DMS 273 (cell line): ENCODE results near the gene FBN2.
"Not testable (repeated sequence)": the region's sequence is repeated elsewhere in the genome, so short reads cannot be mapped to it uniquely, and the experiment has no call there.

Source experiments
- DNase-seq: peaks from one replicate; lab custom pipeline; 2025; ENCODE audit not compliant: unreplicated experiment; lab: John Stamatoyannopoulos, UW

Gene FBN2

GRCh38 chr5:128535251-128535650 is 2.8 kb downstream of the FBN2 start:
- no peak for DNase-seq

DNA sequence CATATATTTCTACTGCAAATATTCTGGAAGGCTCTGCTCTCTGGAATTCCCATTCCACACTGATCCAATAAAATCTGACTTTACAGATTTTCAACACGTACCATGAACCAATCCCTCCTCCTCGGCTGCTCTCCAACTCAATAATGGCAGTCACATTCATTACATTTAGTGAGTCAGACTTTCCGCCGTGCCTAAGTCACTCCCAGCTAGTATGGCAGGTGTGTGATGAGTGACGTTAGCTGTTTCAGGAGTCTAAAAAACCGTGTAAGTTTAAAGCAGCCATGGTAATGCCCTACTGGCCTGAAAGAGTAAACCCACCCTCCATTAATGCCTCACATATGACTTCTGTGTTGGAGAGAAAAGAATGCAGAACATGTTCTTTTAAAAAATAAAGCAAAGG is 3.3 kb downstream of the FBN2 start:
- DNase-seq, result peak; percentile 16

DNA sequence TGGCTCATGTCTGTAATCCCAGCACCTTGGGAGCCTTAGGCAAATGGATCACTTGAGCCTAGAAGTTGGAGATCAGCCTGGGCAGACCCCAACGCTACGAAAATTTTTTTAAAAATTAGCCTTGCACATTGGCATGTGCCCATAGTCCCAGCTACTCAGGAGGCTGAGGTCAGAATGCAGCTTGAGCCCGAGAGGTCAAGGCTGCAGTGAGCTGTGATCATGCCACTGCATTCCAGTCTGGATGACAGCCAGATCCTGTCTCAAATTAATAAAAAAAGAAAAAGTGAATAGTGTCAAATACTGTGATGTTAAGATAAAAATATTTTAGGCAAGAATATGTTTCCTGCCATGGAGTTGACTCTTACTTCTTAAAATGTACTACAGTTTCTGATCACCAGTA is 5.3 kb downstream of the FBN2 start:
- no peak for DNase-seq

DNA sequence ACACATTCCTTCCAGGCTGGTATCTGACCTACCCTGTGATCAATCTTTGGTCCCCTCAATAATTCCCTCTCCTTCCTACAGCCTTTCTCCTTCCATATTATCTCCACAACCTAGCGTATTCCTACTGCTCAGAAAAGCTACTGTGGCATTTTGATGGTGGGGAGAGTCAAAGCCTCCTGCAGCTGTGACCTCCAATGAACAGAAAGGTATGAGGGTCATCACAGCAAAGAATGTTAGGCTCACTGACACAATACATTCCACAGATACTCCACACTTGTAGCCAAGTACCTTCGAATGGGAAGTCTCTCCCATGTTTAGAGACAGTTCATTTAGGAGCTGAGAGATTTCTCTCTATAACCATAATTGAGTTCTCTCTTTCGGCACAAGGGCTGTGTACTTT is 5.9 kb downstream of the FBN2 start:
- DNase-seq, result no peak

- no peak for DNase-seq
Measured at GRCh38 chr5:128528637-128529255, 9.3 kb downstream of the FBN2 start.

GRCh38 chr5:128528126-128528525 is 9.9 kb downstream of the FBN2 start:
- DNase-seq, result no peak

- DNase-seq, result no peak
Measured at GRCh38 chr5:128527077-128527476, 11.0 kb downstream of the FBN2 start.

GRCh38 chr5:128522336-128522735 is 15.7 kb downstream of the FBN2 start:
- no peak for DNase-seq

- DNase-seq, result no peak
Measured at GRCh38 chr5:128519827-128520226, 18.2 kb downstream of the FBN2 start.

DNA sequence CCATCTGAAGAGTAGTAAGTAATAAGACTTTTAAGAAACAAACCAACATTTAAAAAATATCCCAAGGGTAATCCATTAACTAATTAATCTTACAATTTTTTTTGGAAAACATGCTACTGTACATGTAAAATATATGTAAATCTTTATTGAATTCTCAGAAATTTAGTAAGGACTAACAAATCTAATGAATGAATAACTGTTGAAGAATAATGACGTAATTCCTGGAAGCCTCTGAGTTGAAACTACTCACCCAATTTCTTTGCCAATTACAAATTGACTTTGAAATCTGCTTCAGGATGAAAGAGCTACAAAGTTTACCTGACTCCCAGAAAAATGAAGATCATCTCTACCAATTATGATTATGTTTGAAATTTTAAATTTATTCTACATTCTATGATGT is 21.1 kb downstream of the FBN2 start:
- no peak for DNase-seq

DNA sequence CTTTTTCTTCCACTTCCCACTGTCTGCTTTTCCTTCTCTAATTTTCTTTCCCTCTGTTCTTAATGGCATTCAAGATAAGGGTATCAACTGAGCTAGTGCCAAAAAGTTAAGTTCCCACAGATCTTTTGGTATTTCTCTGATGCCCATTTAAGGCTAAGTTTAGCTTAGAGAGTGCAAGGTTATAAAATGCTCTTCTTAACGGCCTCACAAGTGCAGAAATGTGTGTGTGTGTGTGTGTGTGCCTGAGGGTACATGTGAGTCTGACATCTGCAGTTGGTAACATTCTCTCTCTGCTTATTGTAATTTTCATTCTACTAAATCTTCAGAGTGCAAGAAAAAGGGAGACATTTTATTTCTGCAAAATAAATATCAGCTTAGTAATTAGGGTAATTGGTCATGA is 24.2 kb downstream of the FBN2 start:
- DNase-seq, result no peak

DNA sequence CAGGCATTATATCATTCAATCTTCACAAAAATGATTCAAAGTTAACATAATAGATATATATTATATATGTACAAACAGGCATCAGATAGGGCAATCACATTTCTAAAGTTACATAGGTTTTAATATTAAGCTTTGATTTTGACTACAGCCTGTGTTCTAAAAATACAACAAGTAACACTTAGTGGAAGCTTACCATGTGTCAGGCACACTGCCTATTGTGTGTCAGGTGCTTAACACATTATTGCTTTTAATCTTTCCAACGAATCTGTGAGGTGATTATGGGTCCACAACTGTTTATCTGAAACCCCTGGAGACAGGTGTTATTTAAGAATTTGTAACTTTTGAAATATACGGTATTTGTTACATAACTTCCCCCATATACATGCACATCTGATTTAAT is 25.2 kb downstream of the FBN2 start:
- no peak for DNase-seq

DNA sequence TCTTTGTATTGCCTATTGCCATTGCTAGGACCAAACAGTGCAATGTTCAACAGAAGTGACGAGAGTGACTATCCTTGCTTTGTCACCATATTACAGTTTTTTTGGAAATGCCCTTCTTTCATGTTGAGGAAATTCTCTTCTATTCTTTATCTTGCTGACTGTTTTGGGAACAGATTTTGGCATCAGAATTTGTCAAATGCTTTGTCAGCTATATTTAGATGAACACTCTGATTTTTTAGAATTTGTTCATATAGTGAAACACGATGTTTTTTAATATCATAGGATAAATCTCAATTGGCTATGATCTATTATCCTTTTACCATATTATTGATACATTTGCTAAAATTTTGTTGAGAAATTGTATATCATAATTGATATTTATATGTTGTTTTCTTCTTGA is 31.4 kb downstream of the FBN2 start:
- DNase-seq, result no peak

DNA sequence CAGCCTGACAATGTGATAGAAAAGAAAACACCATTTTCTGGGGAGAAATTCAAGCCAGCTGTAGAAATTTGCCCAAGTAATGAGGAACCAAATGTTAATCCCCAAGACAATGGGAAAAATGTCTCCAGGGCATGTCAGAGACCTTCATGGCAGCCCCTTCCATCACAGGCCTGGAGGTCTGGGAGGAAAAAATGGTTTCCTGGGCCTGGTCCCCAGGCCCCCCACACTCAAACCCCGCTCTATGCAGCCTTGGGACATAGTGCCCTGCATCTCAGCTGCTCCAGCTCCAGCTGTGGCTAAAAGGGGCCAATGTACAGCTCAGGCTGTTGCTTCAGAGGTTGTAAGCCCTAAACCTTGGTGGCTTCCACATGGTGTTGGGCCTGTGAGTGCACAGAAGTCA is 34.3 kb downstream of the FBN2 start:
- not testable (repeated sequence) for DNase-seq

- peak; percentile 73 for DNase-seq
Measured at GRCh38 chr5:128498844-128499455, 39.1 kb downstream of the FBN2 start.

- DNase-seq, result peak; percentile 10
Measured at GRCh38 chr5:128494516-128494915, 43.5 kb downstream of the FBN2 start.

DNA sequence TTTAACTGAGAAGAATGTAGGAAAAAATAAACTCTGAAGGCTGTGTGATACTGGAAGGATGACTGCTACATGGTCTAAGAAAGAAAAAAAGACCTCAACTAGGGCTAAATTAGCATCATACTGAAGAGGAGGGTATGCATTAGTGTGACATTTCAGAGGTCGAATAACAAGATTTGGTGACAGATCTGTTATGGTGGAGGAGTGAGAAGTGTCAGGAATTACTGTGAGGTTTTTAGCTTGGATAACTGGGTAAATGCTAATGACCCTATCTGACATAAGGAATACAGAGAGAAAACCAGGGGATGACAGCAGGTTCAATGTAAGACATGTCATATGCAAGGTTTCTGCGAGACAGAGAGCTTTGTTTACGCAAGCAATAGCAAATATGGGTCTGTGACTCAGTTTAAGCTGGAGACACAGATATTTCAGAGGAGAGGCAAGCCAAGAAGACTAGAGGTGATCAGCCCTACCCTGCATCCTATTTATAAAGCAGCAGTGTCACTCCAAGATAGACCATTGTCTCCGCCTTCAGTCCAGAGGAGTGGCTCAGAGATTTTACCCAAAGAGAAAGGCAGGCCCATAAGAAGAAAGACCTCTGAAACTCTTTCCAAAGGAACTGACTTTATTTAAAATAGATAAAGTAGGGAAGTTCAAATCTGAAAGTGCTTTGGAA is 44.3 kb downstream of the FBN2 start:
- no peak for DNase-seq

DNA sequence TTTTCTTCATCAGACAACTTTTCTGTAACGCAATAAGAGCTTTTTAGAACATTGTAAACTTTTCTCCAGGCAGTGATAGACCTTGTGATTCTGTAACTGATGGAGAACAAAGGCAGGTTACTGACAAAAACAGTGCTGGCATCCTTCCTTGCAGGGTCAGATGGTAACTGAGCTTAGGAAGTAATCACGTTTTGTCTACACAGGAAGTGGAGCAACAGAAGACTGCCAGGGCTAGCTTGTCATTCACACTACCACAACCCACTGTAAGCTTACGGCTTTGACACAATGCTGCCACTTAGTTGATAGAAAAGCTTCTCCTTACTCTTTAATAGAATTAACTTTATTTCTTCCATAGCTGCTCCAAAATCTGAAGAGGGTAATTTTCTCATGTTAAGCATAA is 46.8 kb downstream of the FBN2 start:
- DNase-seq, result no peak

GRCh38 chr5:128490761-128491160 is 47.3 kb downstream of the FBN2 start:
- no peak for DNase-seq

DNA sequence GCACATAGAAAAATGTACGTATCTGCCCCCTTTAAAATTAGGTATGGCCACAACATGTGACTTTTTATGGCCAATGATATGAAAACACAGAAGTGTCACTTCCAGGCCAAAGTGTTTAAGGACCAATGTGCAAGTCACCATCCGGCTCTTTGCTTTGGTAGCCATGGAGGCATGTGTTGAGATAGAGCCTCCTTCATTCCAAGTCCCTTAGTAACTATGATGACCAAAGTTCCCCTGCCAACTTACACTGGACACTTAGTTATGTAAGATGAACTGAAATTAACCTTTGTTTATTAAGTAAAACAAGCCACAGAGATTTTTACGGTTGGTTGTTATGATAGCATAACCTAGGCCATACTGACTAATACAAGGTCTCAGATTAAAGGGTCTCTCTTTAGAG is 51.0 kb downstream of the FBN2 start:
- no peak for DNase-seq

GRCh38 chr5:128483738-128484137 is 54.3 kb downstream of the FBN2 start:
- no peak for DNase-seq

GRCh38 chr5:128480906-128481633 is 57.0 kb downstream of the FBN2 start:
- DNase-seq, result no peak
